Epithelial cell of umbilical artery (primary cell): ENCODE results near the gene DUXB. TPM values are rescaled to one million over a fixed set of nuclear protein-coding genes. Genes with fewer than 3 reads are reported as not detected.

Source experiments
- total RNA-seq: library from RNA; depleted of rRNA; stranded (reverse); fragments of >200 nt; gene quantifications from 2 replicates; pipeline ENCODE4 v1.2.3, GENCODE V29; 2014

Gene DUXB
- not detected in 2 replicates for total RNA-seq

GRCh38 chr16:75701361-75701760 lies at the start of gene DUXB:
Gene DUXB (minus strand): TSS chr16:75701461. CDS start chr16:75701418, 43 bp downstream.

GRCh38 chr16:75726390-75726789 lies 25.1 kb upstream of the DUXB start, which contains the start of gene CPHXL:
Gene CPHXL (minus strand): TSS chr16:75726490. CDS start chr16:75726442, 48 bp downstream.

GRCh38 chr16:75676909-75677308 lies 24.4 kb downstream of the DUXB start, which contains the start of gene CPHXL2:
Gene CPHXL2 (minus strand): TSS chr16:75677009. CDS start chr16:75676999, 10 bp downstream.

GRCh38 chr16:75647492-75648264 lies 53.6 kb downstream of the DUXB start, which contains the start of the genes KARS1 and TERF2IP:
Gene KARS1 (minus strand): TSS chr16:75647665. CDS start chr16:75647639, 26 bp downstream.
Gene TERF2IP (plus strand): TSS chr16:75647773. CDS start chr16:75647883, 110 bp downstream.

Other genes starting within 250 kb of the DUXB start
- 19.8 and 44.7 TPM in 2 replicates for gene TMEM170A, start 236.8 kb downstream of the DUXB start, total RNA-seq
- 0.46 and 1.9 TPM in 2 replicates for gene CHST6, start 206.0 kb downstream of the DUXB start, total RNA-seq
- not detected in 2 replicates for gene CHST5, start 165.4 kb downstream of the DUXB start, total RNA-seq
- gene TMEM231, start 145.2 kb downstream of the DUXB start, total RNA-seq = 9.9 and 19.2 TPM in 2 replicates
- gene GABARAPL2, start 135.1 kb downstream of the DUXB start, total RNA-seq = 51.1 and 51.6 TPM in 2 replicates
- 62.0 and 68.8 TPM in 2 replicates for gene ADAT1, start 78.2 kb downstream of the DUXB start, total RNA-seq
- gene KARS1, start 53.8 kb downstream of the DUXB start, total RNA-seq = 188 and 193 TPM in 2 replicates
- gene TERF2IP, start 53.7 kb downstream of the DUXB start, total RNA-seq = 48.7 and 70.1 TPM in 2 replicates
- gene CPHXL2, start 24.5 kb downstream of the DUXB start, total RNA-seq = not detected in 2 replicates
- gene CPHXL, start 25.0 kb upstream of the DUXB start, total RNA-seq = not detected in 2 replicates